GM10248 (cell line): ENCODE measurements around the gene NOTCH3.

Source experiments
- CTCF ChIA-PET: fragments of 300-600 bp; sonication (Branson Sonifier 250); formaldehyde crosslinking; extraction: SDS; loops from one replicate; lab custom pipeline; 2021; ENCODE audit warnings: antibody characterized with exemption; lab: Yijun Ruan, JAX
- POLR2A ChIA-PET: fragments of 350-650 bp; sonication (Branson Sonifier 250); formaldehyde crosslinking; extraction: SDS; loops from one replicate; lab custom pipeline; 2020; ENCODE audit warnings: antibody characterized with exemption; lab: Yijun Ruan, JAX
- DNase-seq: peaks from one replicate; pipeline ENCODE4 v3.0.0; 2012; ENCODE audit errors: extremely low spot score
- TF ChIP-seq, protein P1 (sequence below): IDR thresholded peaks from 2 replicates; pipeline ENCODE4 v1.5.1; 2012; ENCODE audit warnings: mild to moderate bottlenecking, low read depth; ENCODE audit errors: extremely low read depth, missing control alignments, control extremely low read depth

NOTCH3 gene

DNA sequence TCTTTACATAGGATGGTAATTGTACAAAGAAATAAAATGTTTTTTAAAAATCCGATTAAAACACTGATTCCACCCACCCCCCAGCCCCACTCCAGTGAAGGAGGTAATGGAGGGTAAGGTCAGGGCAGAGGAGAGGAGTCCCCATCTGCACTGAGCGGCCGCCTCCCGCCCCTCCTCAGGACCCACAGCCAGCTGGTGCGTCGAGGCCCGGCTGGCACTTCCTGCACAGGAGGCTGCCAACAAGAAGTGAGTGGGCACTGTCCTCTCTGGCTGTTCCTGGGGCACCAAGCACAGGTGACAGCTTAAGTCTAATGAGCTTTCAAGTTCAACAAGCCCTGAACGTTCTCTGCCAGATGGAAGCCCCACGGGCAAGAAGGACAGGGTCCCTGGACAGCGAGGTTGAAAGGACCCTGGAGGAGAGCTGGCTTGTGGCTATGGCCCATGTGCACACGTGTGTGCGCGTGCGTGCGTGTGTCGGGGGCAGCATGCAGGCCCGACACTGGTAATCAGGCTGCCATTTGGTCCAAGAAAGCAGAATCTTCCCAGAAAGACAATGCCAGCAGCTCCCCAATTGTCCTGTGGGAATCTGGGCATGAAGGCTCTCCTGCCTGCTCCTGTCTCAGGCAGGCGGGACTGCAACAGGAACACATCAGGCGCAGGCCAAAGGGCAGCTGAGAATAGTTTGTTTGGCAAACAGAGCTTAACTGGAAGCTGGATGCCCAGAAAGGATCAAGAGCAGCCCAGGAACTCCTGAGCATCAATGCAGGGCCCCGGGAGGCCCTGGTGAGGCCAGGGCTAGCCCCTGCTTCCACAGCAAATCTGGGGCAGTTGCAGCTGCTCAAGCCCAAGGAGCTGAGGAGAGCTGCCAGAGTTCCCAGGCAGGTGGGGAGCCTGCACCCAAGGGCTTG lies 46.6 kb upstream of the NOTCH3 start:
- POLR2A ChIA-PET, result no interaction called here

GRCh38 chr19:15246198-15246481 lies 45.3 kb upstream of the NOTCH3 start:
- no peak for DNase-seq
- ChIA-PET POLR2A (no interaction called here), CTCF (no interaction called here)
- TF ChIP-seq, protein P1, sequence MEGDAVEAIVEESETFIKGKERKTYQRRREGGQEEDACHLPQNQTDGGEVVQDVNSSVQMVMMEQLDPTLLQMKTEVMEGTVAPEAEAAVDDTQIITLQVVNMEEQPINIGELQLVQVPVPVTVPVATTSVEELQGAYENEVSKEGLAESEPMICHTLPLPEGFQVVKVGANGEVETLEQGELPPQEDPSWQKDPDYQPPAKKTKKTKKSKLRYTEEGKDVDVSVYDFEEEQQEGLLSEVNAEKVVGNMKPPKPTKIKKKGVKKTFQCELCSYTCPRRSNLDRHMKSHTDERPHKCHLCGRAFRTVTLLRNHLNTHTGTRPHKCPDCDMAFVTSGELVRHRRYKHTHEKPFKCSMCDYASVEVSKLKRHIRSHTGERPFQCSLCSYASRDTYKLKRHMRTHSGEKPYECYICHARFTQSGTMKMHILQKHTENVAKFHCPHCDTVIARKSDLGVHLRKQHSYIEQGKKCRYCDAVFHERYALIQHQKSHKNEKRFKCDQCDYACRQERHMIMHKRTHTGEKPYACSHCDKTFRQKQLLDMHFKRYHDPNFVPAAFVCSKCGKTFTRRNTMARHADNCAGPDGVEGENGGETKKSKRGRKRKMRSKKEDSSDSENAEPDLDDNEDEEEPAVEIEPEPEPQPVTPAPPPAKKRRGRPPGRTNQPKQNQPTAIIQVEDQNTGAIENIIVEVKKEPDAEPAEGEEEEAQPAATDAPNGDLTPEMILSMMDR, result no peak

More for the DNA sequence above, 46.6 kb upstream of the NOTCH3 start:
- CTCF ChIA-PET, result interaction anchor here (1.0 kb wide), 1 partner anchor 308 kb away, joined by 5 read pairs; no protein-coding TSS in a partner anchor
- DNase-seq, result no peak
- TF ChIP-seq, protein P1, result no peak

DNA sequence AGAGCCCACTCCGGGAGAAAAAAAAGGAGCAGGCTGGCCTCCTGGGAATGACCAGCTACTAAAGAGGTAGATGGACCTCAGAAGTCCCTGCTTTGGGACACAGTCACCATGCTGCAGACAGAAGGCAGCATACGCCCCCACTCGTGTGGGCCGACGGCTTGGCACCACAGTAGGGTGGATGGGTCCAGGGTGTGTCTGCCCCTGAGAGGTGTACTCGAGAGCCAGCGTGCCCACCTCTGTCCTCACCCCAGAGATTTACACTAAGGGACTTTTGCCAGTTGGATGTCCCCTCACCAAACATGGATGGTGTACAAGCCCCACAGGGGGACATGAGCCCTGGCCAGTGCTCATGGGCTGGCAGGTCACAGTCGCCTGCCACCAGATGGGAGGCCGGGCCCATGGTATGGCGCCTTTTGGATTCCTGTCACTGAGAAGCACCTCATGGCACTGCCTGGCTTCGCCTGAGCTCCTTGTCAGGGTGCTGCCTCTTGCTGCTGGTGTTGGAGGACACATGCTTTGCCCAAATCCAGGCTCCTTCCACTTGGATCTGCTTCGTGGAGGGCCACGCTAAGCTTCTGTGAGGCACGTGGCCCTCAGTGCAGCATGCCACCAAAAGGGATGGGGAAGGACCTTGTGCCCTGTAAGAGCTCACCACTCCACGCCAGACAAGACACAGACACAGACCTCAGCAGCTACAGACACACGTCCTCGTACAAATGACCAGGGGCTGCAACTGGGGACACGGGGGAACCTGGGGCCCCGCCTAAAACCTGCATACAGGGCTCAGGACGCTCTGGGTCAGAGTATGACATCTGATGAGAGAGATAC lies 44.8 kb upstream of the NOTCH3 start:
- TF ChIP-seq, protein P1, result no peak
- ChIA-PET POLR2A (no interaction called here), CTCF (no interaction called here)
- no peak for DNase-seq

GRCh38 chr19:15244808-15245207 lies 44.0 kb upstream of the NOTCH3 start:
- CTCF ChIA-PET, result no interaction called here
- POLR2A ChIA-PET, result no interaction called here
- TF ChIP-seq, protein P1, result no peak
- no peak for DNase-seq

GRCh38 chr19:15244106-15244803 lies 43.5 kb upstream of the NOTCH3 start:
- ChIA-PET CTCF (no interaction called here), POLR2A (no interaction called here)
- TF ChIP-seq, protein P1, result no peak
- DNase-seq, result no peak

DNA sequence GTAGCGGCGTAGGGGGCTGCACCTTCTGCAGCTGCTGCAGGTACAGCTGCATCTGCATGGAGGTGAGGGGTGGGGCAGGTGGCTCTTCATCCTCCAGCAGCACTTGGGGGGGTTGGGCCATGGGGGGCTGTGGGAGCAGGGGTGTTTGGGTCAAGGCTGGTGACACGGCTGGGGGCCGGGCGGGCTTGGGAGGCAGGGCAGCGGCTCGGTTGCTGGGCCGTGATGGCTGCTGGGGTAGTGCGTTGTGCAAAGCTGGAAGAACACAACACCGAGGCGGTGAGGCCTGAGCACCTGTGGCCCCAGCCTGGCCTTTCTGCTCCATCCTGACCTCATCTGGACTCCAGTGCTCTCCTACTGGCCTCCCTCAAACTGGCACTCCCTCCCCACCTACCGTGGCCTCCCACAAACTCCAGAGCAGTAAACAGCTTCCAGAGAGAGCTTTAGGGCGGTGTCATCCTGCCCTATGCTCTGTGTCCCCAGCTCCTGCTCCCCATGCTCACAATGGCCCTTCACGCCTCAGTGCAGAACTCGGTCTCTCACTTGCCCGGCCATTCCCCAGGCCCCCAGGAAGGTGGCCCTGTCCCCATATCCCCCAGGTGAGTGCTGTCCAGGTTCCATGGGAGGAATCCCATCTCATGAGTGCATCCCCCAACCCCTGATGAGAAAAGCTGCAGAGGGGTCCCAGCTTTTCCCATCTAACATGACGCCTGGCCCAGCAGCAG lies 42.6 kb upstream of the NOTCH3 start:
- TF ChIP-seq, protein P1, result no peak
- ChIA-PET POLR2A (no interaction called here), CTCF (no interaction called here)
- DNase-seq, result no peak
